Stimulated activated CD4-positive, alpha-beta T cell treated with anti-CD3 and anti-CD28 coated beads, Interleukin-2, amount 100 ng/mL, for 4 hours (primary cell): Measurements from ENCODE around the gene ONECUT3.

ENCODE experiments used
- DNase-seq: peaks from one replicate; pipeline ENCODE4 v3.0.0-alpha.2; 2020; ENCODE audit warnings: low read depth

Gene ONECUT3

DNA sequence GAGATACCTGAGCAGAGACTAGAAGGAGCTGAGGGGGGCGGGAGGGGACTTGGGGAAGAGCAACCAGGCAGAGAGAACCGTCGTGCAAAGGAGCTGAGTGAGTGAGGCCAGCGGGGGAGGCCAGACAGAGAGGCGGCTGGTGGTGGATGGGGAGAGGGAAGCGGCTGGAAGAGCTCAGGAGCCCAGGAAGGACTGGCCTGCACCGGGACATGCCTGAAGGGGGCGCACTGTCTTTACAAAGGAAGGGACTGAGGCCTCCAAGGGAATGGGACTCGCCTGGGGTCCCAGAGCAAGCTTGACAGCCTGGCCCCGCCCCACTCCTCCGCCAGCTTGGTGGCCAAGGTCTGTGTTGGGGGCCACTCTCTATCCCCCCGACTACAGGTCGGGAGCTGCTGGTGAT, 14.9 kb downstream of the ONECUT3 start:
- DNase-seq, result no peak

DNA sequence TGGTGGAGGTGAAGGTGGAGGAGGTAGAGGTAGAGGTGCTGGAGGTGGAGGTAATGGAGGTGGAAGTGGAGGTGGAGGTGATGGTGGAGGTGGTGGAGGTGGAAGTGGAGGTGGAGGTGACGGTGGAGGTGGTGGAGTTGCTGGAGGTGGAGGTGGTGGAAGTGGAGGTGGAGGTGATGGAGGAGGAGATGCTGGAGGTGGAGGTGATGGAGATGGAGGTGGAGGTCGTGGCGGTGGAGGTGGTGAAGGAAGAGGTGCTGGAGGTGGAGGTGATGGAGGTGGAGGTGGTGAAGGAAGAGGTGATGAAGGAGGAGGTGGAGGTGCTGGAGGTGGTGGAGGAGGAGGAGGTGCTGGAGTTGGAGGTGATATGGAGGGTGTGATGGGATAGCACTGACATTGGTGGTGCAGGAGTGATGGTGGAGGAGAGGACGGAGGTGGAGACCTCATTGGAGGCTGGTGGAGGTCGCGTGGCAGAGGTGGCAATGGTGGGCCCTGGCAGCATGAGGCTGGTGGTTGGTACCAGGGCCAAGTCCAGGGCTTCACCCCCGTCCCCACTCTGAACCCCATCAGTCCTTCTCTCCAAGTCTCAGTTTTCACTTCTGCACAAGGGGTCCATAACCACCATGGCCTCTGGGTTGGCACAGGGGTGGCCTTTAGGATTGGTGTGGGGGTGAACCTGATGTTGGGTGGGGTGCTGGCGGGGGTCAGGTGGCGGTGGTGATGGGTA, 15.8 kb downstream of the ONECUT3 start:
- DNase-seq, result no peak

DNA sequence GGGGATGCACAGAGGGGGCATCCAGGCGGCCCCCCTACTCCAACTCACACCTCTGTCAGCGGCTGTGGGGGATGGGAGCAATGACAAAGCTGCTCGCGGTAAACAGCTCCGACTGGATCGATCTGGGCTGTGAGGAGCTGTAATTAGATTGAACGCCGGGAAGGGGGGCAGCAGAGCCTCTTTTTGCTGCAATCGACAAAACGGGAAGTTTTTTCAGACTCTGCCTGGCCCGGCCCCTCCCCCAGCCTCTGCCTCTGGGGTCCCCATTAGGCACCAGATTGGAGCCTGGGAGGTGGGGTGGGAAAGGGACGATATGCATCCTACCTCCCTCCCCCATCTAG, 16.3 kb downstream of the ONECUT3 start:
- DNase-seq, result no peak

DNA sequence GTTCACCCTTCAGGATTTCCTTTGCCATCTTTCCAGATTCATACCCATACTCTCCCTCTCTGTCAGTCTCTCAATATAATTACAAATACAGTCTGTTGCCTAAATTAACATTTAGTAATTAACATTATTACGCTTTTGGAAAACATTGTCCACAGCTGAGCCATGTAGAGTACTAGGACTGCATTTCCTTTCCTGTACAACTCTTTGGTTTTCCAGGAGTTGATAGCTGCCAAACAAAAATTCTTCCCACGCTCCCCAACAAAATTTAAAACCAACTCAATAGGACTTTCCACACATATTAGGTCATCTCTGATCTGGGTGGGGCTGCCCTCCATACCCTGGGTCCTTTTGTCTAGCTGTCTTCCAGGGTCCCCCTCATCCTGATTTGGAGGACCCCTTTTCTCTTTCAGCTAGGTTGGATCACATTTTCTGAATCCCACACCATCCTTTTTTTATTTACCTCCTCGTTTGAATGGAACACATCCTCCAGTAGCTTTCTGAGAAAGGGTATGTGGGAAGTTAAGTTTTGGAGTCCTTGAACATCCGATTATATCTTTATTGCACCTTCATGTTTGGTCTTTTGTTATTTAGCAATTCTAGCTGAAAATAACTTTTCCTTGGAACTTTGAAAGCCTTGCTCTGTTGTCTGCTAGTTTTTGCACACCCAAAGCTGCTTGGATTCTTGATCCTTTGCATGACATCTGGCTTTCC, 17.7 kb downstream of the ONECUT3 start:
- DNase-seq, result no peak

DNA sequence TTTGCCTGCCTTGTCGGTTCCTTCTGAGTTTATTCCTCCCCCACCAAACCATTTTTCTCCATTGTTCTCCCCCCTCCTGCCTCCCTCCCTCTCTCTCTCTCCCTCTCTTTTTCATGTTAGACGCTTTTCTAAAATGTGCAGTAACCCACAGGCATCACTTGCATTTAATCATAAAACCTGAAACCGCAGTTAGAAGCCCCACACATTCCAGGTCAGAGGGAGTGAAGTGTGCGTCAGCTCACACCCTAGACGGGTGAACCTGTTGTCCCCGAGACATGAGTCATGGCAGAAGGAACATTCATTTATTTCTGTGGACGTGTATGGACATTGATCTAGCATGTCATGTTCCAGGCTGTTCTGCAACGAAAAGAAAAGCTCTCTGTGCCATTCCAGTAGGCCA, 19.9 kb downstream of the ONECUT3 start:
- no peak for DNase-seq

DNA sequence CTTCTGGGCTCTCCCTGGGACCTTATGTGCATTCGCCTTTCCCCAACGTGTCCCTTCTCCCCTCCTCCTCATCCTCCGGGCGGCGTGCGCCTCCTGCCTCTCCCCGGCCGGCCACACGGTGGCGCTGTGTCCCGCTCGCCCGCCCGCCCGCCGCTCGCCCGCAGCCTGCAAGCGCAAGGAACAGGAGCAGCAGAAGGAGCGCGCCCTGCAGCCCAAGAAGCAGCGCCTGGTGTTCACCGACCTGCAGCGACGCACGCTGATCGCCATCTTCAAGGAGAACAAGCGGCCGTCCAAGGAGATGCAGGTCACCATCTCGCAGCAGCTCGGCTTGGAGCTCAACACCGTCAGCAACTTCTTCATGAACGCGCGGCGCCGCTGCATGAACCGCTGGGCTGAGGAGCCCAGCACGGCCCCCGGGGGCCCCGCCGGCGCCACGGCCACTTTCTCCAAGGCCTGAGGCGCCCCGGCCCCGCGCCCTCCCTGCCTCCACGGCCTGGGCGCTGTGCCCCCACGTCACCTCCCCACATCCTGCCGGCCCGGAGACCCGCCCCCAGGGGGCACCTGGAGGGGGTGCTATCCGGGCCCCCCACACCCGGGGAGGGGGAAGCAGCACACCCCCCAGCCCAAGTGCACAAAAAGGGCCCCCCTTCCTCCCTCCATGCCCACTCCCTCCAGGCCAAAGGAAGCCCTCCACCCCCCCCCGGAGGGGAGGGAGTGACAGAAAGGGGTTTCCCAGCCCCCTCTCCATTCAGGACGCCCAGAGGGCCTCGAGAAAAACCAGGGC, 21.9 kb downstream of the ONECUT3 start:
- DNase-seq, result no peak

DNA sequence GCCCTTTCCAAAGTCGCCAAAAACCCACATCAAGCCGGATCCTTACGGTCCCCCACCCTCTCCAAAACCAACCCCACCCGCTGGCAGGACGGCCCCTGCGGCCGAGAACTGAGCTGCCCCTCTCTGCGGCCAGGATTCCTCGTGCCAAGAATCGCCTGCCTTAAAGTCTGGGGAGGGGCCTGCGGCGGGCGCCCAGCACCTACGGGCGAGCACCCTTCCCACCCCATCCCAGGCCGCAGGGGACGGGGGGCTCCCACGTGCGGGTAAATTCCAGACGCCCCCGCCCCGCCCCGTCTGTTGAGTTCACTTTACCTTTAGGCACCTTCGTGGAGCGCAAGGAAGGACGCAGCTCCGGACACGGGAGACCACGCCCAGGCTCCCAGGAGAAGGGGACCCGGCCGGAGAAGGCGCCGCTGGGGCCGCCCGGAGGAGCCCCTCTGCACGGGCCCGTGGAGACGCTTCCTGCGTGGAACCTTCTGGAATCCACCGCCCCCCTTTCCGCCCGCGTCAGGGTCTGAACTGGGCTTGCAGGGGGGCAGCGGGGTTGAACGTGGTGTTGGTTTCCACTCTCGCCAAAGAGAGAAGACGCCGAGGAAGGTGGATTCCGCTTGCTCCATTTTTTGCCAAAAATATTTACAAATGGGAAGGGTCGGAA, 22.8 kb downstream of the ONECUT3 start:
- DNase-seq, result no peak

DNA sequence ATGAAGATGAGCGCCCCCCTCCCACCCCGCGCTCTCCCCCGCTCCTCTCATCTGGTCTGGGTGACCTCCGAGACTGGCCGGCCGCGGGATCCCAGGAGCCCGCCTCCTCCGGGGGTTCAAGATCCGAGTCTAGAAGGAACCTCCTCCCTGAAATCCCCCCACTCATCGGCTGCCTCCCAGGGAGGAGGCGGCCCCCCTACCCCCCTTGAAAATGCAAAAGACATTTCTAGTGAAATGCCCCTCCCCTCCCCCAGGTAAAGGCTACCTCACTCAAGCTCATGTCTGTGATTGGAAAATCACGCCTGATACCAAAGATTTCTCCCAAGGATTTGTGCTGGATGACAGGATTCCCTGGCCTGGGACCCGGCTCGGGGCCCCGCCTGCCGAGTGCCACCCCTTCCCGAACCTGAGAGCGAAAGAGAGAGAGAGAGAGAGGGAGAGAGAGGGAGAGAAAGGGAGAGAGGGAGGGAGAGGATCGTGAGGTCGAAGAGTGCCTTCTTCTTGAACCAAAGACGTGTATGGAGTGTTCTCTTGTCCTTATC, 23.4 kb downstream of the ONECUT3 start:
- DNase-seq, result no peak

DNA sequence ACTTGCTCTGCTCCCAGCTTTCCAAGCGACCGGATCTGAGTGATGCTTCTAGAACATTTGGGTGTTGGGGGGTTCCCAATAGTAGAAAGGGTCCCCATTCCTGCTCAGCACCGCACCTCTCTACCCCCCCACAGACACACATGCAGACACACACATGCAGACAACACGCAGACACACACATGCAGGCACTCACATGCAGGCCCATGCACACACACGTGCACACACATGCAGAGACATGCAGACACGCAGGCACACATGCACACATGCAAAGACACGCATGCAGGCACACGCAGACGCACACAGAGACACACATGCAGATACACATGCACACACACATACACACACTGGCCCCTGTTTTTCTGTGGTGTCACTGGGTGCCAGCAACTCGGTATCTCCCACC, 23.8 kb downstream of the ONECUT3 start:
- DNase-seq, result no peak

DNA sequence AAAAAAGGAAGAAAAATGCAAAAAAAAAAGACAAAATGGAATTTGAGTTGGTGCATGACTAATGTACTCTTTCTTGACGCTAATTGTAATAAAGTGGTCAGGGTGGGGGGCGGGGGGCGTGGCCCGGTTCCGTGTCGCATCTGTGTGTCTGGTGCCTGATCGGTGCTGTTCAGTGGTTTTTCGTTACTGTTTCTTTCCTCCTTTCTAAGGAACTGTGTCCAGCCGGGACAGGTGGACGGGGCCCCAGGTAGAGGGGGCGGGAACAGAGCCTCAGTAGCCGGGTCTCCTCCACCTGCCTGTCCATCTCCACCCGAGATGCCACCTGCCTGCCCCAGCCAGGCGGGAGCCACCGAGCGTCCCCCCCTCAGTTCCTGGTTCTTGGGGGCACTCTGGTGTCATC, 26.3 kb downstream of the ONECUT3 start:
- no peak for DNase-seq

DNA sequence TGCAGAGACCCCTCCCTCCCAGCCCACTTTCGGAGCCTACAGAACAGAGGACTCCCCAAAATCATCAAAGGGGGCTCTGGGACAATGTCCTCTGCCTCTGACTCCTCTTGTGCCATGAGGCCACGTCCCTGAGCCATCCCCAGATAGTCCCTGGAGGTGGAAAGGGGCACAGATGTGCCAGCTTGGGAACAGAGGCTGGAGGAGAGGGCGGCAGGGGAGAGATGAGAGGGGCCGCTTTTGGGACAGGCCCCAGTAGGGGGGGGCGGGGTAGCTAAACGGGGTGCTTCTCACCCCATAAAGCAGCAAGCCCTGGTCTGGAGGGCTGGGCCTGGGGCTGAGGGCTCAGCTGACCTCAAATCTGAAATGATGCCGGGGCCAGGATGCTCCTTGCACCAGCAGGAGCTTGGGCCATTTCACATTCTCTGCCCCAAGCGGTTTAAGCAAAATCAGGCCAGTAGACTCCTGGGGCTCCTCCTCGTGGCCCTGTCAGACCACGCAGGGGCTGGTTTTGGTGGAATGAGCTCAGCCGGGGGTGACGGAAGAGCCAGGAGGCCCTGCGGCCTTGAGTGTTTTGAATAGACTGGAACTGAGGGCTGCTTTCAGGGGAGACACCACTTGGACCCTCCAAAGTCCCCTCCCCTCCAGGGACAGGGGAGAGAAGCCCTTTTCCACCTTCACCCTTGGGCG, 27.1 kb downstream of the ONECUT3 start:
- DNase-seq, result no peak

DNA sequence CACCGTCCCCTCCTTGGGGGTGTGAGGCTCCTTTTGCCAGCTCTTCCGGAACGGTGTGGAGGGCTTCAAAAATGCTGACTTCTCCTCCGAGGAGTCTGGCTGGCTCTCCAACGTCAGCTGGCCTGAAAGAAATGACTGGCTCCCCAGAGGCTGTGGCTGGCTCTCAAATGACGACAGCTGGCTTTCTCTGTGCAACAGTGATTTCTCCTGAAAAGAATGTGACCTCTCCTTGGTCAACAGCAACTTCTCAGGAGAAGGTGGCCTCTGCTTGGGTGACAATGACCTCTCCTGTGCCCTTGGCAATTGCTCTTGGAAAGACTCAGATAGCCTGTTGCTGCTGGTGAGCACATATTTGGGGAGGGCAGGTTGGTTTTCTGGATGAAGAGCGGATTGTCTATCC, 29.2 kb downstream of the ONECUT3 start:
- no peak for DNase-seq

DNA sequence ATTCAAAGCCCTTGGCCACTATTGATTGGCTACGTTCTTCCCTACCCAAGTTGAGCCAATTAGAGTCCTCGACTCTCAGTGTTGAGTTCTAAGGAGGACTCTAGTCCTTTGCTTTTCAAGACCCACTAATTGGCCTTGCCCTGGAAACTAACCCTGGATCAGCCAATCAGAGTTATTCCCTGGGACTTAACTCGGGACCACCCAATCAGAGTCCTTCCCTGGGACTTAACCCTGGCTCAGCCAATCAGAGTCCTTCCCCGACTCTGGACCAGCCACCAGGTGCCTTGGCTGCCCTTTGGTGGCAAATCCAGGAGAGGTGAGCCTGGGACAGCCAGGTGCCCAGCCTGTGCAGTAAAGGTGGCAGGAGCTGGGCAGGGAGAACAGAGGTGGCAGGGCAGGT, 30.0 kb downstream of the ONECUT3 start:
- no peak for DNase-seq

DNA sequence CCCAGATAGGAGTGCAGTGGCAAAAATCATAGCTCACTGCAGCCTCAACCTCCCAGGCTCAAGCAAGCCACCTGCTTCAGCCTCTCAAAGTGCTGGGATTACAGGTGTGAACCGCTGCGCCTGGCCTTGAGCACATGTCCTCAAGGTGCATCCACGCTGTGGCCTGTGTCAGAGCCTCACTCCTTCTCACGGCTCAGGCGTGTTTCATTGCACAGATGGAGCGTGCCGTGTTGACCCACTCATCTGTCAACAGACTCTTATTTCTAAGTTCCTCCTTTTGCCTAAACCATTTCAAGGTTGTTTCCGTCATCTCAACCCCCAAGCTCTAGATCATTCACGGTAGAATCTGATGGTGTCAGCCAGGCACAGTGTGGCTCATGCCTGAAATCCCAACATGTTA, 30.6 kb downstream of the ONECUT3 start:
- no peak for DNase-seq

DNA sequence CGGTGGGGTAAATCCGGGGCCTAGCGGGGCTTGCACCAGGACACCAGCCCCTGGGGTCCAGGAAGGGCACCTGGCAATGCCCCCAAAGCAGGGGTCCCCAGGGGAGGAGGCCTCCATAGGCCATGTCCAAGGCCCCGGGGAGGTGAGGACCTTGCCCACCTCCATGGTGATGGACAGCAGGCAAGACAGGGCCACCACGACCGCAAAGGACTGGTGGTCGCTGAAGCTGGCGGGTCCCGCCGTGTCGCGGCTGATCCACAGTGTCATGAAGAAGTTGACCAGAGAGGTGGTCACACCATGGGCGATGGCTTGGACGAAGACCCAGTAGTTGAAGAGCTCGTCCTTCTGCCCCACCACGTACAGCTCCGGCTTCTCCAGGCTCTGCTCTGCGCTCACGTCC, 32.0 kb downstream of the ONECUT3 start:
- DNase-seq, result no peak

DNA sequence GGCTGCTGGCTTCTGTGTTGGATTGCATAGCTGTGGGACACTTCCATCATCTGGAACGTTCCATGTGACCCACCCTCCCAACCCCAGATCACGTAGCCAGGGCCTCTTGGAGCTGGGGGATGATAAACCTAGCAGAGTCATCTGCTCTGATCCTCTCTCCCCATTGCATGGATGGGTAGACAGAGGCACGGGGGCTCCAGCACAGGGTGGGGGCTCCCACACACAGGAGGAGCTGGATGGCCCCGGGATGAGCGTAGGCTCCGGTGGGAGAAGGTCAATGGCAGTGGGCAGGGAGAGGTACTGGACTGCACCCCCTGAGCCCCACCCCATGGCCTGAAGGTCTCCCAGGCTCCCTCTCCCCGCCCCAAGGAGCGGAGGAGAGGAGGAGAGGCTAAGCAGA, 33.4 kb downstream of the ONECUT3 start:
- no peak for DNase-seq

DNA sequence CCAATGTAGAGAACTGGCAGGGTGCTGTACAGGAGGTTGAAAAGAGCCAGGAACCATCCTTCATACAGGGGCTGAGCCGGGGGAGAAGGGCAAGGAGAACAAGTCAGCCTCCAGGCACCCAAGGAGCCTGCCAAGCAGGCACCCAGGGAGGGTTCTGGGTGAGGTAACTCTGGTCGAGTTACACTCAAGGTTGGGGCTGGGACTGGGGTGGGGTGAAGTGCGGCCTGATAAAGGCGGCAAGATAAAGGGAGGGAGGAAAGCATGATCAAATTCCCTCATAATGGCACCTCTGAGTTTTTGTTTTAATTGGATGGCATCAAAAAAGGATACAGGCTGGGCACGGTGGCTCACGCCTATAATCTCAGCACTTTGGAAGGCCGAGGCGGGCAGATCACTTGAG, 33.8 kb downstream of the ONECUT3 start:
- DNase-seq, result no peak

DNA sequence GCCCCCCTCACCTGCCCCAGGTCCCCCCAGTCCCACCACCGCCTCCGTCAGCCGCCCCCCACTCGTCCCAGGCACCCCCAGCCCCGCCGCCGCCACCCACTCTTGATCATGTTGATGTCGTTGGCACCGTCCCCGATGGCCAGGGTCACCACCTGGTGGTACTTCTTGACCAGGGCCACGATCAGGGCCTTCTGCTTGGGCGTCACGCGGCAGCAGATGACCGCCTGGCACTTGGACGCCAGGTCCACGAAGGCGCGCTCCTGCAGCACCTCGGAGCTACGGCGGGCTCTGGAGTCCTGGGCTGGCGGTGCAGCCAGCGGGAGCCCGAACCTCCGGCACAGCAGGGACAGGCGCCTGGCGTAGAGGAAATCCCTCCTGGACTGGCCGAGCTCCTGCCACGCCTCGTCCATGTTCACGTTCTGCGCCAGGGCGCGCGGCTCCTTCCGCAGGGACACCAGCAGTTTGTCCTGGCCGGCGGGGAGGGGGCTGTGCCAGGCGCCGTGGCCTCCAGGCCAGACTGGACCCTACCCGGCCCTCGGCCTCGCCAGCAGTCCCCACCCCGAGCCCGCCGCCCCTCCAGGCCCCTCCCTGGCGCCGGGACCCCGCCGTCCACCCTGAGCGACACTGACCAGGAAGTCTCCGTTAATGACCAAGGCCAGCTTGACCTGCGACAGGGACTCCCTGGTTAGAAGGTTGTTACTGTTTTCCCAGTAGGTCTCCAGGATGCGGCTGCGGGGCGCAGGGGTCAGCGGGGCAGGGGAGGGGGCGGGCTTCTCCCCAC, 36.1 kb downstream of the ONECUT3 start:
- DNase-seq, result no peak

DNA sequence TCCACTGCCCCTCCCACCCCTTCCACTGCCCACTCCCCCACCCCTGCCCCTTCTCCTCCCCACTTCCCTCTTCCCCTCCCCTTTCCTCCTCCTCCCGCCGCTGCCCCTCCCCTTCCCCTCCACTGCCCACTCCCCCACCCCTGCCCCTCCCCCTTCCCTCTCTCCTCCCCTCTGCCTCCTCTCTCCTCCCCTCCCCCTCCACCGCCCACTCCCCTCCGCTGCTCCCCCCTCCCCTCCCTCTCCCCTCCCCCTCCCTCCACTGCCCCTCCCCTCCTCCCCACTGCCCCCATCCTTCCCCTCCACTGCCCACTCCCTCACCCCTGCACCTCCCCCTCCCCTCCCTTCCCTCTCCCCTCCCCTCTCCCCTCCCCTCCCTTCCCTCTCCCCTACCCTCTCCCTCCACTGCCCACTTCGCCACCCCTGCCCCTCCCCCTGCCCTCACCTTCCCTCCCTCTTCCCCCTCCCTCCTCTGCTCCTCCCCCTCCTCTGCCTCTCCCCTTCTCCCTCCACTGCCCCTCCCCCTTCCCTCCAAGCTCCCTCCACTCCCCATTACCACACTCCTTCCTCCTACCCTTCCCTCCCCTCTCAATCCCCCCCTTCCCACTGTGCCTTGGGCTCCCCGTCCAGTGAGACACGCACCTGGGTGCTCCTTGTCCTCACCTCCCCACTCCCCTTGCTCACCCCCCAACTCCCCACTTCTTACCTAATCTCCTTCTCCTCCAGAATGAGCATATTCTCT, 36.9 kb downstream of the ONECUT3 start:
- DNase-seq, result no peak

DNA sequence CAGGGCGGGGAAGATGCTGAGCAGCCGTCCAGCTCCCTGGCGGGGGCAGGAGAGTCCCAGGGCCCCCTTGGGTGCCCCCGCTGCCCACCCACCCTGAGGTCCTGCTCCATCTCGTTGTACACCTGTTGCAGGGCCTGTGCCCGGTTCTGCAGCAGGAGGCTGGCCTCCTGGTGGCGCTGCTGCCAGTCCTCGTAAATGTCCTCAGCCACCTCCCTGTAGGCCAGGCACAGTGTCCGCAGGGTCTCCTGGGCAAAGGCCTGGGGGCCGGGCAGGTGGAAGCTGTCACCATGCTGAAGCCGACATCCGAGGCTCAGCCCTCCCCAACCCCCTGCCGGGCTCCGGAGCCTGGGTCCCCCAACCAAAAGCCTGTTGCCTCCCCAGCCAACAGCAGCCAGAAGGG, 38.6 kb downstream of the ONECUT3 start:
- no peak for DNase-seq
